Endodermal cell (in vitro differentiated cells): ENCODE measurements around the gene ADGRD2. TPM values are rescaled to one million over a fixed set of nuclear protein-coding genes. Genes with fewer than 3 reads are reported as not detected.

Experiments used
- DNase-seq: peaks from one replicate; pipeline ENCODE4 v3.0.0-alpha.2; 2017
- H3K27ac ChIP-seq: 2 replicates; pipeline ENCODE4 v1.5.1; 2013; ENCODE audit warnings: mild to moderate bottlenecking, low read depth, low read length, moderate library complexity
- H3K27me3 ChIP-seq: 2 replicates; pipeline ENCODE4 v1.6.1; 2013; ENCODE audit warnings: mild to moderate bottlenecking, low read length, moderate library complexity; ENCODE audit not compliant: insufficient read depth, control insufficient read depth, poor library complexity, severe bottlenecking
- H3K36me3 ChIP-seq: 2 replicates; pipeline ENCODE4 v1.7.0; 2013; ENCODE audit warnings: mild to moderate bottlenecking, low read length, moderate library complexity; ENCODE audit not compliant: control insufficient read depth, insufficient read depth
- H3K4me1 ChIP-seq: one replicate; pipeline ENCODE4 v1.7.0; 2013; ENCODE audit warnings: low read length; ENCODE audit not compliant: control insufficient read depth, insufficient read depth
- H3K4me3 ChIP-seq: 2 replicates; pipeline ENCODE4 v1.5.1; 2013; ENCODE audit warnings: mild to moderate bottlenecking, low read length, moderate library complexity
- H3K9ac ChIP-seq: 2 replicates; pipeline ENCODE4 v1.6.1; 2013; ENCODE audit warnings: mild to moderate bottlenecking, low read length, moderate library complexity; ENCODE audit not compliant: poor library complexity, severe bottlenecking; ENCODE audit errors: extremely low read depth
- H3K9me3 ChIP-seq: 2 replicates; pipeline ENCODE4 v1.6.1; 2013; ENCODE audit warnings: mild to moderate bottlenecking, low read length, moderate library complexity; ENCODE audit not compliant: control insufficient read depth
- H3K27ac Mint-ChIP-seq: 2 replicates; pipeline ENCODE4 v1.8.0; 2020; ENCODE audit warnings: mixed read lengths
- H3K27me3 Mint-ChIP-seq: 2 replicates; pipeline ENCODE4 v1.8.0; 2021; ENCODE audit warnings: mild to moderate bottlenecking, mixed read lengths; ENCODE audit not compliant: insufficient read depth
- H3K36me3 Mint-ChIP-seq: 2 replicates; pipeline ENCODE4 v1.8.0; 2020; ENCODE audit warnings: low read depth, mixed read lengths
- H3K4me1 Mint-ChIP-seq: 2 replicates; pipeline ENCODE4 v1.8.0; 2020; ENCODE audit warnings: mixed read lengths
- H3K4me3 Mint-ChIP-seq: 2 replicates; pipeline ENCODE4 v1.8.0; 2020; ENCODE audit warnings: mild to moderate bottlenecking, moderate library complexity, mixed read lengths
- H3K9me3 Mint-ChIP-seq: 2 replicates; pipeline ENCODE4 v1.8.0; 2020; ENCODE audit warnings: mild to moderate bottlenecking, mixed read lengths
- CTCF ChIP-seq: fragments of 200-600 bp; sonication (generic); conservative IDR thresholded peaks from 2 replicates; pipeline ENCODE4 v1.5.0; 2021; ENCODE audit warnings: antibody characterized with exemption, mild to moderate bottlenecking
- WGBS, 2 experiments: methylation state at CpG; one replicate each; pipeline versions ENCODE4 v1.1.5 to v1.1.7; 2013; ENCODE audit warnings: missing lambda C conversion rate in 2 of 2, mixed read lengths in 1 of 2; ENCODE audit not compliant: insufficient coverage in 1 of 2, insufficient read length in 1 of 2; 5-methylcytosine and 5-hydroxymethylcytosine counted together
- total RNA-seq, 2 donors: library from RNA; stranded (reverse); fragmentation: NEBNext Ultra II Directional in 1 of 2; extraction: Animal tissue kit (Norgen Biotek cat#: 25700) in 1 of 2; gene quantifications; 2 replicates in 1 of 2; 3 replicates in 1 of 2; pipeline ENCODE4 v1.2.1, GENCODE V29; 2021

Gene ADGRD2
- total RNA-seq, 2 donors from 2014 or later, result 0.33 to 0.40 TPM

DNA sequence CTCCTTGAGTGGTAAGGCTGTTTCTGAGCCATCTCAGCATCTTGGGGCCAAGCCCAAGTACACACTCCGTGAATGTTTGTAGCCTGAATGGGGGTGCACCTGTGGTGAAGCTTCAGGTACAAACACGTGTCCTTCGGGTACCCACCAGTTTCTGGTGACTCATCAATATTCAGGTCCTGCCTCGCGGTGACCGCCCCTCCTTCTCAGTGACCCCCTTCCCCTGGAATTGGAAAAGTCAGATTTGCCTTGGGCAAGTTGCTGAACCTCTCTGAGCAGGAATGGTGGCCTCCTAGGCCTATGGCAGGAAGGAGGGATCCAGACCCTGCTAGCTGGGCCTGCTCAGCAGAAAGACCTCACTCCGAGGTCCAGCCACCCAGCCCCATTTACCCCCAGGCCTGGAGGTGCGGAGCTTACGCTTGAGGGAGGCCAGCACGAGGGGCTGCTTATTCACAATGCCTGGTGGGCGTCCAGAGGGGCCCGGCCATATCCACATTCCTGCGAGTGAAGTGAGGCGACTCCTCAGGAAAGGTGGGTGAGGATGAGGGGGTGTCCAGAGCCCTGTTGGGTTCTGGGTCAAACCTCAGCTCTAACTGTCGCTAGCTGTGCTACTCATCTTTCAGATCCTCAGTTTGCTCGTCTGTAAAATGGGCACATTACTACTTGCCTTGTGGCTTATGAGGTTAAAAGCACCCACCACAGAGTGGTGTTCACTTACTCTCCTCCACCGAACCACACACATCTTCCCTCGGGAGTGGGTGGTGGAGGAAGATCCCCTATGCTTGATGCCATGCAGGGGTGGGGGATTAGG lies 7.0 kb downstream of the ADGRD2 start:
- H3K27ac Mint-ChIP-seq, result no peak overlapping the region
- no peaks in the 10 kb centered on the region for H3K9me3 Mint-ChIP-seq
- H3K9ac ChIP-seq, result no peak overlapping the region
- H3K4me3 ChIP-seq, result no peak overlapping the region
- H3K4me1 Mint-ChIP-seq, result no peaks in the 10 kb centered on the region
- H3K27me3 Mint-ChIP-seq, result peaks cover 23% of the 10 kb centered on the region
- peaks cover 17% of the 10 kb centered on the region for H3K27me3 ChIP-seq
- H3K27ac ChIP-seq, result no peak overlapping the region
- no peak for TF ChIP-seq CTCF
- no peaks in the 10 kb centered on the region for H3K4me1 ChIP-seq
- DNase-seq, result no peak
- no peaks in the 10 kb centered on the region for H3K36me3 Mint-ChIP-seq
- no peaks in the 10 kb centered on the region for H3K9me3 ChIP-seq
- WGBS, 2 experiments, result 92 to 93% methylated on average over 8 to 18 of the region's 18 CpGs
- no peaks in the 10 kb centered on the region for H3K36me3 ChIP-seq
- no peak overlapping the region for H3K4me3 Mint-ChIP-seq

GRCh38 chr9:124457887-124458431 lies 7.7 kb downstream of the ADGRD2 start:
- Mint-ChIP-seq H3K27ac (no peak overlapping the region), H3K27me3 (peaks cover 21% of the 10 kb centered on the region), H3K4me1 (no peaks in the 10 kb centered on the region), H3K4me3 (no peak overlapping the region), H3K36me3 (no peaks in the 10 kb centered on the region), H3K9me3 (no peaks in the 10 kb centered on the region)
- H3K9ac ChIP-seq, result no peak overlapping the region
- peak; percentile 49 for DNase-seq
- H3K27me3 ChIP-seq, result peaks cover 14% of the 10 kb centered on the region
- 82 to 86% methylated on average over 6 to 8 of the region's 8 CpGs for WGBS, 2 experiments
- no peak overlapping the region for H3K27ac ChIP-seq
- TF ChIP-seq CTCF, result peak; percentile 40
- no peaks in the 10 kb centered on the region for H3K9me3 ChIP-seq
- H3K36me3 ChIP-seq, result no peaks in the 10 kb centered on the region
- no peak overlapping the region for H3K4me3 ChIP-seq
- no peaks in the 10 kb centered on the region for H3K4me1 ChIP-seq

GRCh38 chr9:124458441-124458840 lies 8.2 kb downstream of the ADGRD2 start:
- H3K27me3 ChIP-seq, result peaks cover 16% of the 10 kb centered on the region
- Mint-ChIP-seq H3K27me3 (peaks cover 21% of the 10 kb centered on the region), H3K4me3 (no peak overlapping the region), H3K27ac (no peak overlapping the region), H3K4me1 (no peaks in the 10 kb centered on the region), H3K9me3 (no peaks in the 10 kb centered on the region), H3K36me3 (no peaks in the 10 kb centered on the region)
- no peak overlapping the region for H3K4me3 ChIP-seq
- DNase-seq, result no peak
- H3K36me3 ChIP-seq, result no peaks in the 10 kb centered on the region
- H3K27ac ChIP-seq, result no peak overlapping the region
- no peak for TF ChIP-seq CTCF
- no peak overlapping the region for H3K9ac ChIP-seq
- H3K9me3 ChIP-seq, result no peaks in the 10 kb centered on the region
- no peaks in the 10 kb centered on the region for H3K4me1 ChIP-seq
- WGBS, 2 experiments, result 91 to 98% methylated on average over 7 to 9 of the region's 9 CpGs
